ENCODE data around the gene ASF1A.

DNA sequence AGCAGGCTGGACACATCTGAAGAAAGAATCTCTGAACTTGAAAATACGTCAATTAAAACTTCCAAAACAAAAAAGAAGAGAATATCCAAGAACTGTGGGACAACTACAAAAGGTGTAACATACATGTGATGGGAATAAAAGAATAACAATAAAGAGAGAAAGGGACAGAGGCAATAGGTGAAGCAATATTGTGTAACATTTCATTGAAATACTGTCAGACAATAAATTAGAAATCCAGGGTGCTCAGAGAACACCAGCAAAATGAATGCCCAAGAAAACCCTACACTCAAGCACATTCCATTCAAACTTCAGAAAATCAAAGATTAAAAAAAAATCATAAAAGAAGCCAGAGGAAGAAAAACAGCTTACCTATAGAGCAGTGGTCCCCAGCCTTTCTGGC is 33.6 kb upstream of the ASF1A start:
- TF ChIP-seq CTCF (conservative IDR thresholded peaks at IDR 0.05; ENCODE audit: low read depth in 2 of 2) (no peak), EZH2phosphoT487 (IDR thresholded peaks at IDR 0.05; ENCODE audit: unreplicated experiment) (no peak), POLR2AphosphoS5 (IDR thresholded peaks at IDR 0.05; ENCODE audit: low read depth) (no peak), EZH2 (IDR thresholded peaks at IDR 0.05; ENCODE audit: low read depth, unreplicated experiment) (no peak), CREB1 (CRISPR knock-in tag; IDR thresholded peaks at IDR 0.05; ENCODE audit: low read depth) (no peak), NANOG (IDR thresholded peaks at IDR 0.05; ENCODE audit: borderline replicate concordance) (no peak), JUNB (IDR thresholded peaks at IDR 0.05; ENCODE audit: unreplicated experiment) (no peak), ZNF114 (CRISPR knock-in tag; IDR thresholded peaks at IDR 0.05) (no peak), ZNF331 (CRISPR knock-in tag; IDR thresholded peaks at IDR 0.05; ENCODE audit: low read depth) (no peak), STAT1 (IDR thresholded peaks at IDR 0.05; ENCODE audit: unreplicated experiment) (no peak)
- TF ChIP-seq, protein P1, sequence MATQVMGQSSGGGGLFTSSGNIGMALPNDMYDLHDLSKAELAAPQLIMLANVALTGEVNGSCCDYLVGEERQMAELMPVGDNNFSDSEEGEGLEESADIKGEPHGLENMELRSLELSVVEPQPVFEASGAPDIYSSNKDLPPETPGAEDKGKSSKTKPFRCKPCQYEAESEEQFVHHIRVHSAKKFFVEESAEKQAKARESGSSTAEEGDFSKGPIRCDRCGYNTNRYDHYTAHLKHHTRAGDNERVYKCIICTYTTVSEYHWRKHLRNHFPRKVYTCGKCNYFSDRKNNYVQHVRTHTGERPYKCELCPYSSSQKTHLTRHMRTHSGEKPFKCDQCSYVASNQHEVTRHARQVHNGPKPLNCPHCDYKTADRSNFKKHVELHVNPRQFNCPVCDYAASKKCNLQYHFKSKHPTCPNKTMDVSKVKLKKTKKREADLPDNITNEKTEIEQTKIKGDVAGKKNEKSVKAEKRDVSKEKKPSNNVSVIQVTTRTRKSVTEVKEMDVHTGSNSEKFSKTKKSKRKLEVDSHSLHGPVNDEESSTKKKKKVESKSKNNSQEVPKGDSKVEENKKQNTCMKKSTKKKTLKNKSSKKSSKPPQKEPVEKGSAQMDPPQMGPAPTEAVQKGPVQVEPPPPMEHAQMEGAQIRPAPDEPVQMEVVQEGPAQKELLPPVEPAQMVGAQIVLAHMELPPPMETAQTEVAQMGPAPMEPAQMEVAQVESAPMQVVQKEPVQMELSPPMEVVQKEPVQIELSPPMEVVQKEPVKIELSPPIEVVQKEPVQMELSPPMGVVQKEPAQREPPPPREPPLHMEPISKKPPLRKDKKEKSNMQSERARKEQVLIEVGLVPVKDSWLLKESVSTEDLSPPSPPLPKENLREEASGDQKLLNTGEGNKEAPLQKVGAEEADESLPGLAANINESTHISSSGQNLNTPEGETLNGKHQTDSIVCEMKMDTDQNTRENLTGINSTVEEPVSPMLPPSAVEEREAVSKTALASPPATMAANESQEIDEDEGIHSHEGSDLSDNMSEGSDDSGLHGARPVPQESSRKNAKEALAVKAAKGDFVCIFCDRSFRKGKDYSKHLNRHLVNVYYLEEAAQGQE (IDR thresholded peaks at IDR 0.05; ENCODE audit: unreplicated experiment), result no peak
- TF ChIP-seq, protein P2, sequence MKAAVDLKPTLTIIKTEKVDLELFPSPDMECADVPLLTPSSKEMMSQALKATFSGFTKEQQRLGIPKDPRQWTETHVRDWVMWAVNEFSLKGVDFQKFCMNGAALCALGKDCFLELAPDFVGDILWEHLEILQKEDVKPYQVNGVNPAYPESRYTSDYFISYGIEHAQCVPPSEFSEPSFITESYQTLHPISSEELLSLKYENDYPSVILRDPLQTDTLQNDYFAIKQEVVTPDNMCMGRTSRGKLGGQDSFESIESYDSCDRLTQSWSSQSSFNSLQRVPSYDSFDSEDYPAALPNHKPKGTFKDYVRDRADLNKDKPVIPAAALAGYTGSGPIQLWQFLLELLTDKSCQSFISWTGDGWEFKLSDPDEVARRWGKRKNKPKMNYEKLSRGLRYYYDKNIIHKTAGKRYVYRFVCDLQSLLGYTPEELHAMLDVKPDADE (IDR thresholded peaks at IDR 0.05), result no peak
